ENCODE results near the gene DRP2.

DNA sequence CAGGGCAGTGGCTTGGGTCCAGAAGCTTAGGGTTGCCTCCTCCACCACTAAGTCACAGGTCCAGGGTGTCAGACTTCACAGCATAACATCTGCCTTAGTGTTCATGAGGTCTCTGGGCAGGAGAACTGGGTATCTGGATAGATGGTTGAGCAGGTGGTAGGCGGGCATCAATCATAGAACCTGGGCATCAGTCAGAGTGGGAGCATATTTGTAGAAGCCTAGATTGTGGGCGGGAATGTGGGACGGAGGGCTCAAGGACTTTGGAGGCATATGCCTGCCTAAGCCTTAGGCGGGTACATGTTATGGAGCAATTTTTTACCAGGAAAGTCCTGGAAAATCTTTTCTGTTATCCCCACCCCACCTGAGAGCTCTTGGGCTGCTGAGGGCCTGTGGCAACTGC lies 43.0 kb downstream of the DRP2 start:
- TF ChIP-seq, protein P1, sequence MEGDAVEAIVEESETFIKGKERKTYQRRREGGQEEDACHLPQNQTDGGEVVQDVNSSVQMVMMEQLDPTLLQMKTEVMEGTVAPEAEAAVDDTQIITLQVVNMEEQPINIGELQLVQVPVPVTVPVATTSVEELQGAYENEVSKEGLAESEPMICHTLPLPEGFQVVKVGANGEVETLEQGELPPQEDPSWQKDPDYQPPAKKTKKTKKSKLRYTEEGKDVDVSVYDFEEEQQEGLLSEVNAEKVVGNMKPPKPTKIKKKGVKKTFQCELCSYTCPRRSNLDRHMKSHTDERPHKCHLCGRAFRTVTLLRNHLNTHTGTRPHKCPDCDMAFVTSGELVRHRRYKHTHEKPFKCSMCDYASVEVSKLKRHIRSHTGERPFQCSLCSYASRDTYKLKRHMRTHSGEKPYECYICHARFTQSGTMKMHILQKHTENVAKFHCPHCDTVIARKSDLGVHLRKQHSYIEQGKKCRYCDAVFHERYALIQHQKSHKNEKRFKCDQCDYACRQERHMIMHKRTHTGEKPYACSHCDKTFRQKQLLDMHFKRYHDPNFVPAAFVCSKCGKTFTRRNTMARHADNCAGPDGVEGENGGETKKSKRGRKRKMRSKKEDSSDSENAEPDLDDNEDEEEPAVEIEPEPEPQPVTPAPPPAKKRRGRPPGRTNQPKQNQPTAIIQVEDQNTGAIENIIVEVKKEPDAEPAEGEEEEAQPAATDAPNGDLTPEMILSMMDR (IDR thresholded peaks at IDR 0.05) = no peak
- TF ChIP-seq SMC3 (IDR thresholded peaks at IDR 0.05; ENCODE audit: low read depth, low read length) (no peak), TAF1 (IDR thresholded peaks at IDR 0.05; ENCODE audit: borderline replicate concordance, low read depth, low read length) (no peak), SIN3A (IDR thresholded peaks at IDR 0.05; ENCODE audit: borderline replicate concordance, low read depth, low read length) (no peak), NFIC (IDR thresholded peaks at IDR 0.05; ENCODE audit: borderline replicate concordance) (no peak), FOXM1 (IDR thresholded peaks at IDR 0.05; ENCODE audit: low read depth) (no peak), YY1 (IDR thresholded peaks at IDR 0.05; ENCODE audit: low read depth) (no peak), PBX3 (IDR thresholded peaks at IDR 0.05) (no peak), CHD2 (IDR thresholded peaks at IDR 0.05; ENCODE audit: low read length, partially characterized antibody) (no peak), REST (IDR thresholded peaks at IDR 0.05; ENCODE audit: low read depth, low read length) (no peak), RXRA (IDR thresholded peaks at IDR 0.05; ENCODE audit: borderline replicate concordance, low read depth) (no peak), RAD21 (IDR thresholded peaks at IDR 0.05; ENCODE audit: low read length) (no peak)
- TF ChIP-seq, protein P2, sequence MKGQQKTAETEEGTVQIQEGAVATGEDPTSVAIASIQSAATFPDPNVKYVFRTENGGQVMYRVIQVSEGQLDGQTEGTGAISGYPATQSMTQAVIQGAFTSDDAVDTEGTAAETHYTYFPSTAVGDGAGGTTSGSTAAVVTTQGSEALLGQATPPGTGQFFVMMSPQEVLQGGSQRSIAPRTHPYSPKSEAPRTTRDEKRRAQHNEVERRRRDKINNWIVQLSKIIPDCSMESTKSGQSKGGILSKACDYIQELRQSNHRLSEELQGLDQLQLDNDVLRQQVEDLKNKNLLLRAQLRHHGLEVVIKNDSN (IDR thresholded peaks at IDR 0.05; ENCODE audit: borderline replicate concordance, low read depth) = no peak
